H1 (cell line): ENCODE data around the gene VGLL4.
"Not testable (repeated sequence)": the region's sequence is repeated elsewhere in the genome, so short reads cannot be mapped to it uniquely, and the experiment has no call there.

Experiments
- CTCF ChIP-seq, 3 experiments: IDR thresholded peaks; 1 replicate in 2 of 3; 2 replicates in 1 of 3; pipeline versions ENCODE4 v1.5.1 to v1.6.1; 2011; ENCODE audit warnings: low read length in 3 of 3, mild to moderate bottlenecking in 3 of 3, inconsistent platforms in 2 of 3, low read depth in 1 of 3, moderate library complexity in 1 of 3; ENCODE audit not compliant: insufficient read depth in 1 of 3; ENCODE audit errors: control extremely low read depth in 1 of 3
- RFX5 ChIP-seq: IDR thresholded peaks from 2 replicates; pipeline ENCODE4 v1.6.1; 2011; ENCODE audit warnings: low read depth, low read length, improper control_type of control experiment, borderline replicate concordance
- ZNF274 ChIP-seq: IDR thresholded peaks from 2 replicates; pipeline ENCODE4 v1.7.0; 2012; ENCODE audit warnings: low read length, borderline replicate concordance; ENCODE audit errors: extremely low read depth
- TF ChIP-seq, protein P1 (sequence below): IDR thresholded peaks from 2 replicates; pipeline ENCODE4 v1.6.1; 2012; ENCODE audit warnings: inconsistent platforms

GRCh38 chr3:11513125-11513816, 130.4 kb downstream of the VGLL4 start:
- TF ChIP-seq CTCF (IDR thresholded peaks at IDR 0.05; ENCODE audit: control extremely low read depth in 1 of 3, insufficient read depth in 1 of 3, low read depth in 1 of 3, low read length in 3 of 3); RFX5; ZNF274: not testable (repeated sequence)
- TF ChIP-seq, protein P1, sequence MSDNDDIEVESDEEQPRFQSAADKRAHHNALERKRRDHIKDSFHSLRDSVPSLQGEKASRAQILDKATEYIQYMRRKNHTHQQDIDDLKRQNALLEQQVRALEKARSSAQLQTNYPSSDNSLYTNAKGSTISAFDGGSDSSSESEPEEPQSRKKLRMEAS: not testable (repeated sequence)
